ENCODE data around the gene VEGFA.

- no peak for TF ChIP-seq CTCF (IDR thresholded peaks at IDR 0.05)
- no peak for TF ChIP-seq POLR2A (IDR thresholded peaks at IDR 0.05)
- no peak for TF ChIP-seq POLR2AphosphoS5 (IDR thresholded peaks at IDR 0.05)
Measured at GRCh38 chr6:43806043-43806757, 36.2 kb downstream of the VEGFA start.
